Amygdala (tissue), 56 donors: ENCODE results near the gene SMAD6.
"Not testable (repeated sequence)": the region's sequence is repeated elsewhere in the genome, so short reads cannot be mapped to it uniquely, and the experiment has no call there.

Experiments
- DNase-seq, 56 donors: peaks; one replicate each; lab custom pipeline; 2025; lab: John Stamatoyannopoulos, UW

Gene SMAD6

DNA sequence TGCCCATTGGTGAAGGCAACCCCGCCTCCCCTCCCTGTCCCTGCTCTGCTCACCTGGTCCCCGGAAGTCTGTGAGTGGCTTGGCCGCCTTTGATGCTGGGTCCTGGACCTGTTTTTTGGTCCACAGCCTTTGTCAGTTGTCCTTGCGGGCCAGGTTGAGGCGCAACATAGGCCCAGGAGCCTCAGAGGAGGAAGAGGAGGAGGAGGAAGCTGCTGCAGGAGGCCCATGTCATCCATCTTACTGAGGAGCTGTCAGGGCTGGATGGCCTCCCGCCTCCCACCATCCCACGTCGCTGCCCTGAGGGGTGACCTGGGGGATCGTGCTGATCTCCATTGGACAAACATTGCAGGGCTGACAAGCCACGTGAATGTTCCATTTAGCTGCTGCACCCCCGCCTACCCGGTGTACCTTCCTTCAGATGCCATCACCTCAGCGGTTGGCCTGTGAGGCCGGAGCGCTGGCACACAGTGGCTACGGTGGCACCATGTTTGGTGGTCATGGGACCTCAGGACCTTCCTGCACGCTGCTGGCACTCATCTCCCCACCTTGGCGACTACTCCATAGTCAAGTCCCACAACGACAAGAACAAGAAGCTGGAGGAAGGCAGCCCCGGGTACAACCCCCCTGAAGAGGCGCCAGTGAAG lies 106.3 kb downstream of the SMAD6 start:
- no peak for DNase-seq

DNA sequence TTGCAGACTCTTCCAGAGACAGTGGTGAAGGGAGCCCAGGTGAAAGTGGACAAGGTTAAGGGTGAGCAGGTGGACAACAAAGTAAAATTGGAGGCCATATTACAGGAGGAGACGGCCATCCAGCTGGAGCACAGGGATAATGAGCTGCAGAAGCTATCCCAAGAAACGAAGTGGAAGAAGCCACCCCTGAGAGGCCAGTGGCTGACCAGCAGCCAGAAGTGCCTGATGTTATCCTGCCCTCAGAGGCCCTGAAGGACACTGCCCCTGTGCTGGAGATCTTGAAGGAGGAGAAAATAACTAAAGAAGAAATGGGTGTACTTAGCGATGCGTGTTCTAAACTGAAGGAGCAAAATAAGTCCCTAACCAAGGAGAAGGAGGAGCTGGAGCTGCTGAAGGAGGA lies 107.6 kb downstream of the SMAD6 start:
- DNase-seq: no peak

- no peak for DNase-seq
Observed at GRCh38 chr15:66815318-66815717, 113.3 kb downstream of the SMAD6 start.

- no peak for DNase-seq
Observed at GRCh38 chr15:66816201-66816600, 114.2 kb downstream of the SMAD6 start.

DNA sequence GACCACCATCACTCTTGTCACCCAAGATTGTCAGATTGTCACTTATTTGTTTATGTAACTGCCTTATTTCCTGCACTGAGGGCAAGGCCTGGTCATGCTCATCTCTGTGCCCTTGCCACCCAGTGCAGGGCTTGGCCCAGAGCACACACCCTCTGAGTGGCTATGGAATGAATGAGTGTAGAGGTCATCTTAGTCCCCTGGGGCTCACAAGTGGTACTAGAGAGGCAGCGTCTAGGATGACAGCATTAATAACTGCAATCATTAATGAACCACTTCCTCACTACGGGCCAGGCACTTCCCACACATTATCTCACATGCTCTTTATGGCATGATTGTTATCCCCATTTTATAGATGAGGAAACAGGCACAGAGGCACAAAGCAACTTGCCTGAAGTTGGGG lies 117.0 kb downstream of the SMAD6 start:
- no peak for DNase-seq

- DNase-seq: no peak
Observed at GRCh38 chr15:66820481-66821176, 118.6 kb downstream of the SMAD6 start.

DNA sequence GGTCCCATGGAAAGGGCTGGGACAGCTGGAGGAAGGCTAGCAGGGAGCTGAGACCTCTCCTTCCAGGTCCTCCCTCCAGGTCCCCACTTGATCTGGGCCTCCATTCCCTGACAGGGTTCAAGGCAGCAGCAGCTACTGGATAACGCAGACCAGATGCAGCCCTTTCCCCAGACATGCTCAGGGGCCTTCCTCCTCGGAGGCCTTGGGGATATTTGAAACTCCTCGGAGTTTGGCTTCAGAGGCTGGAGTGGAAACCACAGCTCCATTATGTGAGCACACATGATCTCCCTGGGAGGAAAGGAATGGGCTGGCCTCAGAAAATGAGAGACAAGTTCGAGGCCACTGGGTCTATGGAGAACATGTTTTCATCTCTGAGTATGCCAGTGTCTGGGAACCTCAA lies 119.3 kb downstream of the SMAD6 start:
- no peak for DNase-seq

DNA sequence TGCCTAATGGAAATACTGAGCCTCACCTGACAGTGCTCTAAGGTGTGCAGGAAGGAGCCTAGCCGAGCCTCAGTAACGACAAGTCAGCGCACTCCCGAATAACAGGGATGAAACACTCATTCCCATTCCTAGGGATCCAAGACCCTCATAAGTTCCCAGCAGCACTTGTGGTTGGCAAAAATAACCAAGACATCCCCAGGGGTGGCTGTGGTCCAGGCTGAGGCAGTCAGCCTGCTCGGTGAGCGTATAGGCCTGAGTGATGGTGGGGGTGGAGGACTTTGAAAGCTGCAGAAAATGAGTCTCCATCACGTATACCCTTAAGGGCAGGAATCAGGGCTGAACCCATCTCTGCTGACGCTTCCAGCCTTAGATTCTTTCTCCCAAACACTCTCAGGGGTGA lies 120.1 kb downstream of the SMAD6 start:
- no peak for DNase-seq

DNA sequence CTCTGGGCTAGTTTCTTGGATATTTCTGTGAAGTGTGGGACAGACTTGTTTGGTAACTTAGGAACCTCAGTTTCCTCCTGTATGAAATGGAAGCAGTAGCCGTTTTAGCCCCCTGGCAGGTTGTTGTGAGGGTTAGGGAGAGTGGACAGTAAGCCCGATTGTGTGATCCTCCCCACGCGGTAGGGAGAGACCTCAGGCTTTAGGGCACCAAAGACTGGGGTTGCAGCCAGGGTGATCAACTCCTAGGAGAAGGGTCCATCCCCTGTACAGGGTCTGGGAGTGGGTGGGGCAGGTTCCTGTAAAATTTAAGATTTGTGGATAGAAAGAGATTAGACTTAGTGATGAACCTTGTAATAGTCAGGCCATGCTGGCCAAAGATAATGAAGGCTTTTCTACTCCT lies 120.5 kb downstream of the SMAD6 start:
- DNase-seq: no peak

DNA sequence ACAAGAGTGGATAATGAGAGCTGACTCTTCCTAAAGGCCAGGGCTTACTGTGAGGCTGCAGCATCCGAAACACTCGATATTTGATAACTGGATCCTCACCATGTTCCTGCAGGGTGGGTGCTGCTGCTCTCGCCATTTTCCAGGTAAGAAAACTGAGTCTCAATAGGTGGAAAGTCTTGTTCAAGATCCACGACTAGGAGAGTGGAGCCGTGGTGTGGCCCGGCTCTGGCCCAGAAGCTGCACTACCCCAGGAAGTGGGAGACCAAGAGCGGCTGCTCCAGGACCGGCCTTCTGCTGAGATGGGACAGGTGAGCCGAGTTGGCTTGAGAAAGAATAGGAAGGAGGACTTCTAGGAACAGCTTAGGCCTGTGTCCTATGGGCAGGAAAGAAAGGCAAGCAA lies 121.6 kb downstream of the SMAD6 start:
- DNase-seq: no peak

- DNase-seq: no peak
Observed at GRCh38 chr15:66824424-66824823, 122.4 kb downstream of the SMAD6 start.

DNA sequence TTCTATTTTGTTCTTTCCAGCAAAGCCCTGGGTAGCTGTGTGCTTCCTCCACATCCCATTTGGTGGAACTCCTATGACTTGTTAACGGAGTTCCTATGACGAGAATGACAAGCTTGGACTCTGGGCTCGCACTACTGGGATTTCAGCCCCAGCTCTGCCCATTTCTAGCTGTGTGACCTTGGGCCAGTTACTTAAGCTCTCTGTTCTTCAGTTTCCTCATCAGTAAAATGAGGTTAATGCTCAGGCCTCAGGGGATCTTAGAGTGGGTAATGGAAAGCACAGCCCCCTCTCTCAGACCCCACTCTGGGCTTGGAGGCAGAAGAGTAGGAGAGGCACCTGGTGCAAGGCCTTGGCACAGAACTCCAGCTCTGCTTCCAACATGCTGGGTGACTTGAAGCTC lies 123.1 kb downstream of the SMAD6 start:
- DNase-seq: no peak

DNA sequence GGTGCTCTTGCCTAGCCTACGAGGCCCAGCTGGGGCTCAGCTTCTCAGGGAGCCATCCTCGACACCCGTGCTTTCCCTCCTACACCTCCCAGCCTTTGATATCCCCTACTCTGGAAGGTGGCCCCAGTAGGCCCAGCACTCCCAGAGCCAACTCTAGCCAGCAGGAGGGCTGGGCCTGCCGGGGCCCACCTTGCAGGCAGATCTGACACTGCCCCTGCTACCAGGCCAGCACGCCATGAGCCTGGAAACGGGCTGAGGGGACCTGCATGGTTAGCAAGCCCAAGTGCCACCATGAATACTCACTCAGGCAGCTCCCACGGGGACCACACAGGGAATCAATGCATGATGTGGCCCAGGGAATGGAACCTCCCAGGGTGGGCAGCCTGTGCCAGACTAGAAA lies 123.7 kb downstream of the SMAD6 start:
- no peak for DNase-seq

DNA sequence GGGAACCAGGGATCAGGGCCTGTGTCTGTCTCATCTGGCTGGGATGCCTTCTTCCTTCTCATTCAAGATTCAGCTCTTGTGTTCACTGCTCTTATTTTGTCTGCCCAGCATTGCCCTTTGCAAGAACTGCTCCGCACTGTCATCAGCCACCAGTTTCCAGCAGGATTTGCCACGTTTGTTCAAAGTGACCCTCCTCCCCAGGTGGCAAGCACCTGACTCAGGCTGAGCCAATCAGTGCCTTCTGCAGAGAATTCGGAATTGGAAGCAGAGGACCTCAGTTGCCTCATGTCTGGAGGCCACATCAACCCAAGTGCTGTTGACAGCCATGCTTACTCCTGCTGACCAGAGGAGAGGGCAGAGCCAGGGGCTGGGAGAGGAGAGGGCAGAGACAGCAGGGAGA lies 124.5 kb downstream of the SMAD6 start:
- no peak for DNase-seq

- DNase-seq: no peak
Observed at GRCh38 chr15:66827039-66827697, 125.1 kb downstream of the SMAD6 start.

DNA sequence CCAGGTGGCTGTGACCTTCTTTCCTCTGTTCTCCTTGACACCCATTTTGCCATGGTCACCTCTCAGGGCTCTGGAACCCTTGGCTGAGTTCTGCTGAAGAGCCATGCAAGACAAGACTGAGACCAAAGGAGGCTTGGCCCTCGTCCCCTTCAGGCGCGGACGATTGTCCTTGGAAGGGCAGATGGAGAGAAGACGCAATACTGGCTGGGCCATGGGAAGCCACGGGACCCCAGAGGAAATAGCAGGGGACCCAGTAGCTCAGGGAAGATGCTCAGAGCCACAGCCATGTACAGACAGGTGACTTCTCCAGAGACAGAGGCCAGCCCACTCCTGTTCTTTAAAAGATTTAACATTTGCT lies 125.6 kb downstream of the SMAD6 start:
- DNase-seq: no peak

DNA sequence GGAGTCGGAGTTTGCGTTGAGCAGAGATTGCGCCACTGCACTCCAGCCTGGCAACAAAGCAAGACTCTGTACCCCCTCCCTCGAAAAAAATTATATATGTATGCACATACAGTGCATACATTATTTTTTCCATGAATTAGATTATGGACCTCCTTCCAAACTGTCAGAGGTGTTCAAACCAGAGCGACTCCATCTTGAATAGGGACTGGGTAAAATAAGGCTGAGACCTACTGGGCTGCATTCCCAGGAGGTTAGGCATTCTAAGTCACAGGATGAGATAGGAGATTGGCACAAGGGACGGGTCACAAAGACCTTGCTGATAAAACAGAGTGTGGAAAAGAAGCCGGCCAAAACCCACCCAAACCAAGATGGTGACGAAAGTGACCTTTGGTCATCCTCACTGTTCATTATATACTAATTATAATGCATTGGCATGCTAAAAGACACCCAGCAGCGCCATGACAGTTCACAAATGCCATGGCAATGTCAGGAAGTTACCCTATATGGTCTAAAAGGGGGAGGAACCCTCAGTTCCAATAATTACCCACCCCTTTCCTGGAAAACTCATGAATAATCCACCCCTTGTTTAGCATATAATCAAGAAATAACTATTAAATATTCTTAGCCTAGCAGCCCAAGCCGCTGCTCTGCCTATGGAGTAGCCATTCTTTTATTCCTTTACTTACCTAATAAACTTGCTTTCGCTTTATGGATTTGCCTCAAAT lies 126.9 kb downstream of the SMAD6 start:
- DNase-seq: not testable (repeated sequence)

- no peak for DNase-seq
Observed at GRCh38 chr15:66829551-66830121, 127.6 kb downstream of the SMAD6 start.

GRCh38 chr15:66830358-66830757 lies 128.3 kb downstream of the SMAD6 start:
- no peak for DNase-seq

DNA sequence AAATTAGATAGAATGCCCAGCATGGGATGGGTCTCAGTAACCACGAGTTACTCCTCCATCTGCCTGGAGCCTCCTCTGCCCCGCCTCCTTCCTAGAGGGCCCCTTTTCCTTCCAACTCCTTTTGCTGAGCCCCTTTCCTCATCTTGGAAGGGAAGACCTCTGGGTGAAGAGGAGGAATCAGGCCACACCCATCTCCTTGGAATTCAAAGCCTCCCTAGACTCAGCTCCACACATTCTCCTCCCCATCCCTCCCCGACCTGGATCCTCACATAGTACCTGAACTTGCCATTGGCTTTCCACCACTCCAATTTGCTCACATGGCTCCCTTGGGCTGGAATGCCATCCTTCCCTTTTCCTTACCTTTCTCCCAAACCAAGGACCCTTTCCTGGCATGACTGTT lies 128.8 kb downstream of the SMAD6 start:
- DNase-seq: no peak

DNA sequence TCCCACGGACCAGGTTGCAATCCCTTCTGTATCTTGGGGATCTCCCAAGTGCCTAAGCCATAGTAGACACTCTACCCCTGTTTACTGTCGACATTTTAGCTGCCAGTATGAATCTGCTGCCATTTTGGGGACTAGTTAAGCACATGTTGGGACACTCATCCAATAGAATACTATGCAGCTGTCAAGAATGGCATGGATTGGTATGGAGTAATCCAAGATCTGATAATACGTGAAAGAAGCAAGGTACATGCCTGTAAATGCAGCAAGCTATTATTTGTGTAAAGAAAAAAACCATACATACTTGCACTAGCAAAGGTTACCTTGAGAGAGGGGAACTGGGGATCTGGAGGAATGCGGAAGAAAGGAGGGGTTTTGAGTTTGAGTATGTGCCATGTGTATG lies 129.3 kb downstream of the SMAD6 start:
- DNase-seq: no peak
